GM06990 (cell line): Measurements from ENCODE around the gene MAP2K3.
A peak's percentile ranks its signal among the peaks of the same experiment; 100 is the strongest.

ENCODE experiments used
- DNase-seq: peaks from one replicate; pipeline ENCODE4 v3.0.0-alpha.2; 2011; ENCODE audit not compliant: insufficient read length; ENCODE audit errors: extremely low read depth
- H3K27me3 ChIP-seq: replicated peaks from 2 replicates; pipeline ENCODE4 v1.6.0; 2011; ENCODE audit warnings: low read length; ENCODE audit not compliant: control insufficient read depth, insufficient read depth
- H3K36me3 ChIP-seq: 2 replicates; pipeline ENCODE4 v1.5.1; 2011; ENCODE audit warnings: low read length; ENCODE audit not compliant: control insufficient read depth, insufficient read depth
- H3K4me3 ChIP-seq: replicated peaks from 2 replicates; pipeline ENCODE4 v1.5.1; 2011; ENCODE audit warnings: low read depth, mild to moderate bottlenecking, control low read depth, low read length
- TF ChIP-seq, protein P1 (sequence below): IDR thresholded peaks from 2 replicates; pipeline ENCODE4 v1.5.1; 2011; ENCODE audit warnings: low read length, control low read depth, mild to moderate bottlenecking, inconsistent platforms; ENCODE audit not compliant: insufficient read depth, poor library complexity, severe bottlenecking

Gene MAP2K3

DNA sequence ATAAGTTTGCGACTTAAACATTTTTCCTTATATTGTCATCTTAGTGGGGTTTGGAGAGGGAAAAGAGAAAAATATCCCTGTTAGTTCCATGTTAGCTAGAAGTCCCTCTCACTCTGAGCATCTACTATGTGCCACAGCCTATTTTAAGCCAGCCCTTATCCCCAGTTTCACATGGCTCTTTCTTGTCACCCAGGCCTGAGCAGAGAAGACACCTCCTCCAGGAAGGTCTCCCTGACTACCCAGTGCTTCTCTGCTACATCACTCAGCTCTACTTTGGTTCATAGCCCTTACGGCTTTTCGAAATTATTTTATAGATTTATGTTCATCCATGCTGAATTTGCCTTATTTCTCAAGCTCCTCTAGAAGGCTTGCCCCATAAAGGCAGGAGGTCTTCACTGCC is 7.2 kb upstream of the MAP2K3 start:
- no peak for DNase-seq
- no peaks in the 10 kb centered on the region; the same call in 1 of the 2 replicates for H3K27me3 ChIP-seq
- H3K4me3 ChIP-seq: no peak overlapping the region
- TF ChIP-seq, protein P1, sequence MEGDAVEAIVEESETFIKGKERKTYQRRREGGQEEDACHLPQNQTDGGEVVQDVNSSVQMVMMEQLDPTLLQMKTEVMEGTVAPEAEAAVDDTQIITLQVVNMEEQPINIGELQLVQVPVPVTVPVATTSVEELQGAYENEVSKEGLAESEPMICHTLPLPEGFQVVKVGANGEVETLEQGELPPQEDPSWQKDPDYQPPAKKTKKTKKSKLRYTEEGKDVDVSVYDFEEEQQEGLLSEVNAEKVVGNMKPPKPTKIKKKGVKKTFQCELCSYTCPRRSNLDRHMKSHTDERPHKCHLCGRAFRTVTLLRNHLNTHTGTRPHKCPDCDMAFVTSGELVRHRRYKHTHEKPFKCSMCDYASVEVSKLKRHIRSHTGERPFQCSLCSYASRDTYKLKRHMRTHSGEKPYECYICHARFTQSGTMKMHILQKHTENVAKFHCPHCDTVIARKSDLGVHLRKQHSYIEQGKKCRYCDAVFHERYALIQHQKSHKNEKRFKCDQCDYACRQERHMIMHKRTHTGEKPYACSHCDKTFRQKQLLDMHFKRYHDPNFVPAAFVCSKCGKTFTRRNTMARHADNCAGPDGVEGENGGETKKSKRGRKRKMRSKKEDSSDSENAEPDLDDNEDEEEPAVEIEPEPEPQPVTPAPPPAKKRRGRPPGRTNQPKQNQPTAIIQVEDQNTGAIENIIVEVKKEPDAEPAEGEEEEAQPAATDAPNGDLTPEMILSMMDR: no peak
- H3K36me3 ChIP-seq: no peaks in the 10 kb centered on the region

DNA sequence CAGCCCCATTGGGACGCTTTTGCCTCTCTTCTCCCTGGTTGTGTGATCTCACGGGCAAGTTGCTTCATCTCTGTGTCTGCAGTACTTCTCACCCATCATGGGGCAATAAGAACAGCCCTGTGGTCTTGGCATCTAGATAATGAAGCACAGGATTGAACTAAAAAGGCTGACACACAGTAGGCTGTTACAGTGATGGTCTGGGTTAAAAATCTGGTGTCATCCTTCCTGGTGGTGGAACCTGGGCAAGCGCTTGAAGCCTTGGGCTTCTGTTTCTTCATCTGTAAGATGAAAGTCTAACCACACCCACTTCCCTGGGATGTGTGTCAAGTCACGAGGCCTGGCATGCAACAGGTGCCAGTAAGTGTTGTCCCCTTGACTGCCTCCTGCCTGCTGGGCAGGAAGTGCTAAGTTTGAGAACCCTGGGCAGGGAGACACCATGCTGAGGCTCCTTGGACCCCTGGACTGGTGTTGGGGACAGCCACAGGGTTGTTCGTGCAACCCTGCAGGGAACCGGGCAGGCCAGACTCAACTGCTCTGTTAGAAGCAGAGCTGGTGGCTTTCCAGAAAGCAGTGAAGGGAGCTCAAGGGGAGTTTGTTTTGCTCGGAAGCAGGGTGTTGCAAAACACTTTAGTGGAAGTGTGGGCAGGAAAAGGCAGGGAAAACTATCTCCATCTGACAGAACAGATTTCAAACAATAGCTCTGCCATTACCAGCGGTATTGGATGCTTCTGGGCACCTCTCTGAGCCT is 5.9 kb upstream of the MAP2K3 start:
- no peak for DNase-seq
- Histone ChIP-seq H3K36me3 (no peaks in the 10 kb centered on the region), H3K27me3 (no peaks in the 10 kb centered on the region; the same call in 1 of the 2 replicates), H3K4me3 (no peak overlapping the region)
- TF ChIP-seq, protein P1: no peak

GRCh38 chr17:21279198-21279535 is 5.3 kb upstream of the MAP2K3 start:
- no peaks in the 10 kb centered on the region for H3K36me3 ChIP-seq
- no peak overlapping the region for H3K4me3 ChIP-seq
- no peak for DNase-seq
- H3K27me3 ChIP-seq: no peaks in the 10 kb centered on the region; the same call in 1 of the 2 replicates
- TF ChIP-seq, protein P1: no peak

DNA sequence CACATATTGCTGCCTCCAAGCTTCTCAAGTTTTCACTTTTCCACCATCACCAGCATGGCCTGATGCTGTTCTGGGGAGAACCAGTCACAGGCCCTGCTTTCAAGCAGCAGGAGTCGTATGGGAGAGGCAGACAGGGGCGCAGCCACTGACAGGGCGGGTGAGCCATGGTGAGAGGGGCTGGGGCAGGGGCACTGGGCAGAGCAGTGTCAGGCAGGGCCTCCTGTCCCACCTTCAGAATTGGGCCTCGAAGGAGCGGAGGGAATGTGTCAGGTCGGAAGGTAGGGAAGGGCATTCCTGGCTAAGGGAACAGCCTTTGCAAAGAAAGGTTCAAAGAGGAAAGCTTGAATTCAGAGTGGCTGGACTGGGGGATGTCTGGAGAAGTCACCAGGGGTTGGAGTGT is 4.9 kb upstream of the MAP2K3 start:
- Histone ChIP-seq H3K4me3 (no peak overlapping the region), H3K27me3 (no peaks in the 10 kb centered on the region; the same call in 1 of the 2 replicates), H3K36me3 (no peaks in the 10 kb centered on the region)
- TF ChIP-seq, protein P1: no peak
- DNase-seq: no peak

DNA sequence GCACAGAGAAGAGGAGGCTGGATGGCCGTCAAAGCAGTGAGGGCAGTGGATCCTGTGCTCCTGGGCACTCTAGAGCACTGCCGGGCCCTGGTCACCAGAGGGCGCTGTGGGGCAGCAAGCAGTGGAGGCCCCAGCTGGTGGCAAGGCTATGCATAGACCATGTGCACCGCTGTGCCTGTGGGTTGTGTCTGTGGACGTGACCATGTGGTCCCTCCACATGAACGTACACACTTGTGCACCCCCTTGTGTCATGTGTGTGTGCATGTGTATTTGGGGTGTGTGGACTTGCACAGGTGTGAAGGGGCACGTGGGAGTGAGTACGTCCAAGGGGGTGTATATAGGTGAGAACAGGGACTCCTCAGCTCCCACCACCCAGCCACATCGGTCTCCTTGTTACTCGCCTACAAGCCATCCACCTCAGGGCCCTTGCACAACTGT is 4.4 kb upstream of the MAP2K3 start:
- H3K36me3 ChIP-seq: no peaks in the 10 kb centered on the region
- DNase-seq: peak; percentile 76
- TF ChIP-seq, protein P1: peak; percentile 99
- H3K27me3 ChIP-seq: no peaks in the 10 kb centered on the region; the same call in 1 of the 2 replicates
- no peak overlapping the region for H3K4me3 ChIP-seq
